Epithelial cell of esophagus (primary cell): ENCODE data around the gene ATP6V0D1.

Experiments
- DNase-seq: peaks from one replicate; pipeline ENCODE4 v3.0.0; 2010; ENCODE audit warnings: low read depth
- H3K4me3 ChIP-seq: 2 replicates; pipeline ENCODE4 v1.5.1; 2011; ENCODE audit warnings: mild to moderate bottlenecking, low read length, control low read depth
- TF ChIP-seq, protein P1 (sequence below): IDR thresholded peaks from 2 replicates; pipeline ENCODE4 v1.5.1; 2011; ENCODE audit warnings: low read depth, mild to moderate bottlenecking, low read length, control low read depth, inconsistent platforms; ENCODE audit not compliant: insufficient read depth; ENCODE audit errors: missing control alignments

The ATP6V0D1 gene

DNA sequence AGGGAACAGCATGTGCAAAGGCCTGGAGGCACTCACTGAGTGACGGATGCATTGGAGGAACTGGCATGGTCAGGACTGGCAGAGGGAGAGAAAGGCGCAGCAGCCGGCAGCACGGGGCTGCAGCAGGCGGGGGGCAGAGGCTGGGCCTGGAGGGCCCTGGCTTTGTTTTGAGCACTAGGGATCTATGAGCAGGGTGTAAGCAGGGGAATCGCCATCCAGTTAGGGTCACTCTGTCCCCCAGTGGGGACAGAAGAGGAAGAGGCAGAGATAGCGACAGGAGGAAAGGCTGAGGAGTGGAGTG, 35.9 kb downstream of the ATP6V0D1 start:
- TF ChIP-seq, protein P1, sequence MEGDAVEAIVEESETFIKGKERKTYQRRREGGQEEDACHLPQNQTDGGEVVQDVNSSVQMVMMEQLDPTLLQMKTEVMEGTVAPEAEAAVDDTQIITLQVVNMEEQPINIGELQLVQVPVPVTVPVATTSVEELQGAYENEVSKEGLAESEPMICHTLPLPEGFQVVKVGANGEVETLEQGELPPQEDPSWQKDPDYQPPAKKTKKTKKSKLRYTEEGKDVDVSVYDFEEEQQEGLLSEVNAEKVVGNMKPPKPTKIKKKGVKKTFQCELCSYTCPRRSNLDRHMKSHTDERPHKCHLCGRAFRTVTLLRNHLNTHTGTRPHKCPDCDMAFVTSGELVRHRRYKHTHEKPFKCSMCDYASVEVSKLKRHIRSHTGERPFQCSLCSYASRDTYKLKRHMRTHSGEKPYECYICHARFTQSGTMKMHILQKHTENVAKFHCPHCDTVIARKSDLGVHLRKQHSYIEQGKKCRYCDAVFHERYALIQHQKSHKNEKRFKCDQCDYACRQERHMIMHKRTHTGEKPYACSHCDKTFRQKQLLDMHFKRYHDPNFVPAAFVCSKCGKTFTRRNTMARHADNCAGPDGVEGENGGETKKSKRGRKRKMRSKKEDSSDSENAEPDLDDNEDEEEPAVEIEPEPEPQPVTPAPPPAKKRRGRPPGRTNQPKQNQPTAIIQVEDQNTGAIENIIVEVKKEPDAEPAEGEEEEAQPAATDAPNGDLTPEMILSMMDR: no peak
- H3K4me3 ChIP-seq: no peak overlapping the region
- DNase-seq: no peak

DNA sequence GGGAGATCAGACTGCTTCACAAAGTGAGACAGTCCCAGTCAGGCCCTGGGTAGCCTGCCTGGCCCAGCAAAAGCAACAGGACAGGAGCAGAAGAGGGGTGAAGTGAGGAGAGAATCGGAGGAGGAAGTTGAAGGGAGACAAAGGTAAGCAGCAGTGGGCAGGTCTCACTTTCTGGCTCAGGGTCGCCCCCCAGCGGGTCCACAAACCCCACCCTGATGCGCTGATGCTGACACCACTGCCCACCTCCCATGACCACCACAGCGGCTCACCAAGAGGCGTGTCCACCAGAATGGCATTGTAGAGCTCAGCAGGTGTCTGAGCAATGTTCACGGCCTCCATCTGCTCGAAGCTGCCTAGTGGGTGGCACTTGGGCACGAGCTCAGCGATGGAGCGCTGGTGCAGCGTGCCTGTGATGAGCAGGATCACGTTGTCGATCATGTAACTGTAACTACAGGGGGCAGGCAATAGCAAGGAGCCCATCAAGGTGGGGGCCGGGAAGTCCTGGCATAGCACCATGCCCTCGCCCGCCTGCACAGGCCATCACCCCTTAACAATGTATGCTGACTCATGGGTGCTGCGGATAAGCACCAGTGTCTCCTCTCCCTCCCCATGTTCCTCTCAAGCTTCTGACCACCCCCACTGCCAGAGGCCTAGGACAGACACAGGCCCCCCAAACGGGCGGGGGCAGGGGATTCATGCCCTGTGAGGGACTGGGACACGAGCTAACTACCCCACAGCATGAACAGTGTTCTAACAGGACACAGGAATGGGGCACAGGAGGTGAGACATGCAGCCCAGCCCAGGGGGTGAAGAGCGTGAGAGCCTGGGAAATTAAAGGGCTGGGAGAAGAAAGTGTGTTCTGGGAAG, 36.5 kb downstream of the ATP6V0D1 start:
- no peak overlapping the region for H3K4me3 ChIP-seq
- no peak for DNase-seq
- TF ChIP-seq, protein P1: no peak

DNA sequence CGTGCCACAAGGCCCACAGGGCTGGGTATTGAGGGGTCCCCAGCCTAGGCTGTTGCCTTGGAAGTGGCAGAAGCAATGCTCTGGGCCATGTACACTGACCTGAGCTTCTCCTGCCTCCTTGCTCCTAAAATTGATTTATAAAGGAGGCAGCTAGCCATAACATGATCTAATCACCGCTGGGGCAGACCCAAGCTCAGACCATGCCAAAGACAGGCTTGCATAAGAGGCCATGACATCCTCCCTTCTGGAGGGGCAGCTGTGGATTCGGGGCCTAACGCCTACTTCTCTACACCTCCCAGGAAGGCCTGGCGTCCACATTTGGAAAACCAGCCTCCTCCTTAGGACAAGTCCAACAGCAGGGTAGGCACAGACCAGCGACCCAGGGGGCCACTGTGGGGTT, 37.7 kb downstream of the ATP6V0D1 start:
- TF ChIP-seq, protein P1: no peak
- DNase-seq: no peak
- no peak overlapping the region for H3K4me3 ChIP-seq

DNA sequence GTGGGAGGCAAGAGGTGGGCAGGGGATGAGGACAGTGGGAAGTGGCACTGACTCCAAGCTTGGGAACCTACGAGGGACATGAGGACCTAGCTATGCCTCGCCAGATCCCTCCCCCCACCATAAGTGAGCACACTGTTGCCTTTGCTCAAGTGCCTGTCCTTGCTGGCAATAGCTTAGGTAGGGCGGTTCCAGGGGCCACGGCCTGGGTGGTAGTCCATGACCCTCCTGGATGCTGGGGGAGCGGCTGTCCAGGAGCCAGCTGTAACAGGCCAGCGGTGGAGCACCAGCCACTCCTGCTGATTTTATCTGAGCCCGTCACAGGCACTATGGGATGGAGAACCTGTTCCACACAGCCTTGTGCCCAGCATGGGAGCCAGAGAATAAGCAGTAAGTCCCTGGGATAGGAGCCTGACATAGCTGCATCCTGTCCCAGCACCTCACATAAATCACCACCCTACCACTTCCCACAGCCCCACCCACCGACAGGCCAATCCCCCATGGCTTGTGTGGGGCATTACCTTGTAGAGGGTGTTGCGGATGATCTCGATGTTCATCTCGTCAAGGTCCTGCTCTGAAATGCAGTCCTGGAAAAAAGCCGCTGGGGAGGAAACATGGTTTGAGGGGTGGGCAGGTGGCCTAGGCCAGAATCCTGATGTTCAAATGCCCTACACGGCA, 38.2 kb downstream of the ATP6V0D1 start:
- no peak for DNase-seq
- TF ChIP-seq, protein P1: no peak
- no peak overlapping the region for H3K4me3 ChIP-seq

DNA sequence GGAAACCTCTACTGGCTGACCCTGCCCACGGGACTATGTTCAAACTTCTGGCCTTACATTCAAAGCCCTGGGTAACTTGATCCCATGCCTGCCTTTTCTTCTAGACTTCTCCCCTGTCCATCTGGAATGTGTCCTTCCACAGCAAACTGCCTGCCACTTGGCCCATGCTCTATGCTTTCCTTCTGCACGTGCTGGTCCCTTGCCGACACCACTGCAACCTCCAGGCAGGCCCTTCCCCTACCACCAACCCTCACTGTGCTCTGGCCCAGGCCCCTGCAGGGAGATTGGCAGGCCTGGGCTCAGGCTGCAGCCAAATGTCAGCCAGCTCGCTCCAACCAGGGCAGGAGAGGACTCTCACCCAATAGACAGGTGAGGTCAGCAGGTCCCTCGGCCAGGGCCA, 39.0 kb downstream of the ATP6V0D1 start:
- no peak overlapping the region for H3K4me3 ChIP-seq
- DNase-seq: no peak
- TF ChIP-seq, protein P1: no peak

DNA sequence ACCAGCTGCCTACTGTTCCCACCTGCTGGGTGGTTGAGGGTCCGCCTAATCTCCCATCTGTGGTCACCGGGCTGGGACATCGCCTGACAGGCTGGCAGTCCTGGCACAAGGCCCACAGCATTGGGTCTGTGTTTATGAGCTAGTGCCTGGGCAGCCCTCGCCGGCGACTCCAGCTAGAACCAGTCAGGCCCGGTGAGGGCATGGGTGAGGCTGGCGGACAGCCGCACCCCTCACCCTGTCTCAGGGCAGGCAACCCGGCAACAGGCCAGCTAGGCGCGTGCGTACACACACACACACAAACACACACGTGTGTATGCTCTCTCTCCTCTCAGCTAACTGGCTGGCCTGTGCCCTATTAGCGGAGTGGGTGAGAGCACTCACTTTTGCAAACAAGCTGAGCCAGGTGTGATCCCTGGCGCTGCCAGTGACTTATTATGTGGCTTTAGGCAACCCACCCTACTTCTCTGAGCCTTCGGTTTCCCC, 39.6 kb downstream of the ATP6V0D1 start:
- H3K4me3 ChIP-seq: no peak overlapping the region
- no peak for DNase-seq
- TF ChIP-seq, protein P1: no peak

DNA sequence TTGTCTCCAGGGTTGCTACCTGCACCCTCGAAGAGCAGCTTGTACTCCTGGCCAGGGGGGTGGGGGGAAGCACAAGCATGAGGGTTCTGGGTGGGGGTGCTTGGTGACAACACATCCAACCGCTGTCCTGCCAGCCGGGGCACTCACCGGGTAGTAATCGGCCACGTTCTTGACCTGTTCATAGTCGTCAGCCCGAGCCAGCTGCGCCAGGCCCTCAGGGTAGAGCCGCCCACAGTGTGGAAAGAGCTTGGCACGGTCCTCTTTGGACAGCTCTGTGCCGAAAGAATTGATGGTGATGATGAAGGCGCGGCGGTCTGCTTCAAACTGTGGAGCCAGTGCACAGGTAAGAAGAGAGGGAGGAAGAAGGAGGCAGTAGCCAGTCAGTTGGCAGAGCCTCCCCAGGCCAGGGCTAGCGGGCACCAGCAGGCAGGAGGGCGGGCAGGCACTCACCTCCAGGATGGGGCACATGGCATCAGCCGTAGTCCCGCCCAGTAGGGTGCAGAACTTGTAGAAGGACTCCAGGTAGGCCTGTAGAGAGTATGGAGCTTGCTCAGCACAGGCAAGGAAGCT, 42.0 kb downstream of the ATP6V0D1 start:
- no peak overlapping the region for H3K4me3 ChIP-seq
- TF ChIP-seq, protein P1: no peak

More for the DNA sequence above, 42.0 kb downstream of the ATP6V0D1 start:
- DNase-seq: no peak
